PC-3 (cell line): ENCODE data around the gene UQCR11. TPM values are rescaled to one million over a fixed set of nuclear protein-coding genes. Genes with fewer than 3 reads are reported as not detected.

ENCODE experiments used
- ATAC-seq: fragments of 200-7000 bp; cut with Tn5 transposase; 2 replicates; pipeline ENCODE4 v1.9.1; 2020; ENCODE audit warnings: mild to moderate bottlenecking, moderate library complexity
- BruUV-seq: library from RNA; stranded (reverse); fragments of 400-500 nt; replicated peaks from 2 replicates; lab custom pipeline; 2021; lab: Mats Ljungman, UMichigan
- CTCF ChIA-PET: fragments of 300-600 bp; sonication (Branson Sonifier 250); formaldehyde crosslinking; loops from one replicate; lab custom pipeline; 2022; ENCODE audit warnings: antibody characterized with exemption; lab: Charles Lee
- POLR2A ChIA-PET: fragments of 300-600 bp; sonication (Branson Sonifier 250); formaldehyde crosslinking; loops from one replicate; lab custom pipeline; 2022; ENCODE audit warnings: antibody characterized with exemption; ENCODE audit not compliant: unreplicated experiment; lab: Charles Lee
- DNase-seq: peaks from one replicate; pipeline ENCODE4 v3.0.0-alpha.2; 2015
- H2AFZ ChIP-seq: fragments of 300-600 bp; sonication (generic); 2 replicates; pipeline ENCODE4 v1.6.0; 2016; ENCODE audit warnings: antibody characterized with exemption, low read length
- H3F3A ChIP-seq: fragments of 300-600 bp; sonication (generic); one replicate; pipeline ENCODE4 v1.6.0; 2017; ENCODE audit warnings: antibody characterized with exemption, low read length, control low read depth, mild to moderate bottlenecking; ENCODE audit not compliant: unreplicated experiment
- H3K27ac ChIP-seq: fragments of 300-600 bp; sonication (generic); 2 replicates; pipeline ENCODE4 v1.5.1; 2016; ENCODE audit warnings: mild to moderate bottlenecking, low read length
- H3K27me3 ChIP-seq: fragments of 300-600 bp; sonication (generic); 2 replicates; pipeline ENCODE4 v1.6.1; 2016; ENCODE audit warnings: low read length, mixed read lengths
- H3K36me3 ChIP-seq: fragments of 300-600 bp; sonication (generic); 2 replicates; pipeline ENCODE4 v1.6.1; 2016; ENCODE audit warnings: low read depth, mixed run types, low read length, mixed read lengths
- H3K4me1 ChIP-seq: fragments of 300-600 bp; sonication (generic); 2 replicates; pipeline ENCODE4 v1.5.1; 2016; ENCODE audit warnings: low read length; ENCODE audit not compliant: insufficient read depth
- H3K4me2 ChIP-seq: fragments of 300-600 bp; sonication (generic); 2 replicates; pipeline ENCODE4 v1.6.0; 2016; ENCODE audit warnings: low read length
- H3K4me3 ChIP-seq: fragments of 300-600 bp; sonication (generic); 2 replicates; pipeline ENCODE4 v1.5.1; 2016; ENCODE audit warnings: mild to moderate bottlenecking, low read length, mixed read lengths
- H3K79me2 ChIP-seq: fragments of 300-600 bp; sonication (generic); 2 replicates; pipeline ENCODE4 v1.6.1; 2017; ENCODE audit warnings: low read length, mixed read lengths
- H3K9ac ChIP-seq: fragments of 300-600 bp; sonication (generic); 2 replicates; pipeline ENCODE4 v1.6.0; 2016; ENCODE audit warnings: mild to moderate bottlenecking, low read length
- H3K9me2 ChIP-seq: fragments of 300-600 bp; sonication (generic); replicated peaks from 2 replicates; pipeline ENCODE4 v1.6.1; 2016; ENCODE audit warnings: mixed run types, low read length, mixed read lengths
- H3K9me3 ChIP-seq: fragments of 300-600 bp; sonication (generic); 2 replicates; pipeline ENCODE4 v1.6.1; 2016; ENCODE audit warnings: low read length, mixed read lengths
- H4K20me1 ChIP-seq: fragments of 300-600 bp; sonication (generic); 2 replicates; pipeline ENCODE4 v1.6.1; 2016; ENCODE audit warnings: low read length, mixed read lengths
- CTCF ChIP-seq: fragments of 300-600 bp; sonication (generic); conservative IDR thresholded peaks from 2 replicates; pipeline ENCODE4 v1.5.1; 2017; ENCODE audit warnings: antibody characterized with exemption, low read depth, mild to moderate bottlenecking, low read length
- EZH2 ChIP-seq: fragments of 300-600 bp; sonication (generic); IDR thresholded peaks from one replicate; pipeline ENCODE4 v1.6.1; 2017; ENCODE audit warnings: antibody characterized with exemption, mild to moderate bottlenecking, low read length; ENCODE audit not compliant: unreplicated experiment
- EZH2phosphoT487 ChIP-seq: fragments of 300-600 bp; sonication (generic); IDR thresholded peaks from 2 replicates; pipeline ENCODE4 v1.6.1; 2018; ENCODE audit warnings: mild to moderate bottlenecking, antibody characterized with exemption, low read length, borderline replicate concordance
- intact Hi-C: fragments of 100-400 bp; cut with micrococcal nuclease; formaldehyde crosslinking; loops from 2 replicates; pipeline ENCODE4 v1.9.0; 2023
- total RNA-seq: library from RNA; depleted of rRNA; stranded (reverse); fragments of >200 nt; gene quantifications from 2 replicates; pipeline ENCODE4 v1.2.3, GENCODE V29; 2014; rRNA removed

Gene UQCR11
- total RNA-seq, 1 experiment from 2014 or later = 148 TPM

DNA sequence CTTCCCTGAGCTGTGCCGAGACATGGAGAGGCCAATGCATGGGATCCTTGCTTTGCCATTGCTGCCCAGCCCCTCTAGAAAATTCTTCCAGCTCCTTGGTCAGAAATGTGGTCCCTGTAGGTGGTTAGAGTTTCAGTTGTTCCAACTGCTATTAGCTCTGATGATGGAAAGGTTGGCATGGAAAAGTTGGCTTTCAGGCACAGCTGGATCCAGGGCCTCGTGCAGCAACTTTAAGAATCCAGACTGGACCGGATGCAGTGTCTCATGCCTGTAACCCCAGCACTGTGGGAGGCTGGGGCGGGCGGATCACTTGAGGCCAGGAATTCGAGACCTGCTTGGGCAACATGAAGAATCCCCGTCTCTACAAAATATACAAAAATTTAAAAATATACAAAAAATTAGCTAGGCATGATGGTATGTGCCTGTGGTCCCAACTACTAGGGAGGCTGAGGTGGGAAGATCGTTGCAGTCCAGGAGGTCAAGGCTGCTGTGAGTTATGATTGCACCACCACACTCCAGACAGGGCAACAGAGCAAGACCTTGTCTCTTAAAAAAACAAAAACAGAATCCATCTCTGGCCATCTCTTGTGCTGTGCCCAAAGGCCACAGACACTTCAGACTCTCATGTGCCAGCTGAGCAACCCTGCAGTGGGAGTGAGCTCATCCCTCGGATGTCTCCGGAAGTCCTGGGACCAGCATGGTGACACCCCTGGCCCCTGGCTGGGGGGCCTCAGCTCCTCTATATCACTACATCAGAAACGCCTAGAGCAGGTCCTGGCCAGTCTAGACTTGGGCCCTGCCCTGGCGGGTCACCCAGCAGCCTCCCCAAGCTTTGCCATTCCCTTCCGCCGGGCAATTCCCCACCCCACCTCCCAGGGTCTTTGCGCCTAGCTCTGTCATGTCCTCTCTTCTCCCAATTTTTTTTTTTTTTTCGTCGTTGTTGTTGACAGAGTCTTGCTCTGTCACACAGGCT is 53.9 kb downstream of the UQCR11 start:
- DNase-seq (no peak), ATAC-seq (no peak)
- Histone ChIP-seq H3K9me2 (no peaks in the 10 kb centered on the region), H3F3A (no peaks in the 10 kb centered on the region), H3K79me2 (no peaks in the 10 kb centered on the region), H3K27me3 (no peaks in the 10 kb centered on the region), H3K4me1 (no peaks in the 10 kb centered on the region), H3K9ac (no peak overlapping the region), H2AFZ (no peak overlapping the region), H3K9me3 (no peaks in the 10 kb centered on the region), H4K20me1 (no peaks in the 10 kb centered on the region), H3K4me3 (no peak overlapping the region), H3K27ac (no peak overlapping the region), H3K4me2 (no peak overlapping the region), H3K36me3 (no peaks in the 10 kb centered on the region)
- no peak for TF ChIP-seq EZH2phosphoT487
- no peak for TF ChIP-seq EZH2
- no peak for TF ChIP-seq CTCF
- CTCF ChIA-PET = interaction anchor here (0.7 kb wide), 1 partner anchor 15 kb away, joined by 4 read pairs; no protein-coding TSS in a partner anchor
- POLR2A ChIA-PET = no interaction called here
- no TSS peak for BruUV-seq
- intact Hi-C loops = no loop called here

DNA sequence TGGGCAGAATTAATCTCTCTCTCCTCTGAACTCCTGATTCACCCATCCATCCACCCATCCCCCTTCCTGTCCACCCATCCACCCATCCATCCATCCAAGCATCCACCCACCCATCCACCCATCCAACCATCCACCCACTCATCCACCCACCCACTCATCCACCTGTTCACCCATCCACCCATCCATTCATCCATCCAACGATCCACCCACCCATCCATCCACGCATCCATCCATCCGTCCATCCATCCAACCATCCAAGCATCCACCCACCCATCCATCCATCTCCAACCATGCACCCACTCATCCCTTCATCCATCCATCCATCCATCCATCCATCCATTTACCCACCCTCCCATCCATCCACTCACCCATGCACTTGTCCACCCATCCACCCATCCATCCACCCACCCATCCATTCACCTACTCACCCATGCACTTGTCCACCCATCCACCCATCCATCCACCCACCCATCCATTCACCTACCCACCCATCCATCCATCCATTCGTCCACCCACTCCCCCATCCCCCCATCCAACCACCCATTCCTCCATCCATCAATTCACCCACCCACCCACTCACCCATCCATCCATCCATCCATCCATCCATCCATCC is 55.8 kb downstream of the UQCR11 start:
- Histone ChIP-seq H3K4me3 (no peak overlapping the region), H3K27ac (no peak overlapping the region), H3K9me2 (no peaks in the 10 kb centered on the region), H3K4me1 (no peaks in the 10 kb centered on the region), H4K20me1 (no peaks in the 10 kb centered on the region), H2AFZ (no peak overlapping the region), H3K9me3 (no peaks in the 10 kb centered on the region), H3F3A (no peaks in the 10 kb centered on the region), H3K27me3 (no peaks in the 10 kb centered on the region), H3K9ac (no peak overlapping the region), H3K4me2 (no peak overlapping the region), H3K36me3 (no peaks in the 10 kb centered on the region), H3K79me2 (no peaks in the 10 kb centered on the region)
- no peak for TF ChIP-seq EZH2
- no peak for TF ChIP-seq CTCF
- ChIA-PET CTCF (no interaction called here), POLR2A (no interaction called here)
- no TSS peak for BruUV-seq
- intact Hi-C loops = loop anchor here (10.0 kb wide), 1 partner anchor 105 kb away; the partner anchor contains the start of gene TCF3
- ATAC-seq (no peak), DNase-seq (no peak)

Other genes with a start within 250 kb of the UQCR11 start
- gene NDUFS7, start 221.6 kb downstream of the UQCR11 start, total RNA-seq = 102 and 111 TPM in 2 replicates
- 74.9 and 75.6 TPM in 2 replicates for gene GAMT, start 203.9 kb downstream of the UQCR11 start, total RNA-seq
- 177 and 178 TPM in 2 replicates for gene DAZAP1, start 197.9 kb downstream of the UQCR11 start, total RNA-seq
- 1,797 and 2,672 TPM in 2 replicates for gene RPS15, start 167.1 kb downstream of the UQCR11 start, total RNA-seq
- 0.29 and 1.4 TPM in 2 replicates for gene APC2, start 155.3 kb downstream of the UQCR11 start, total RNA-seq
- 45.0 and 54.9 TPM in 2 replicates for gene C19orf25, start 126.2 kb downstream of the UQCR11 start, total RNA-seq
- 3.9 and 5.7 TPM in 2 replicates for gene PCSK4, start 115.1 kb downstream of the UQCR11 start, total RNA-seq
- 27.2 and 34.7 TPM in 2 replicates for gene REEP6, start 114.3 kb downstream of the UQCR11 start, total RNA-seq
- 1.7 and 5.0 TPM in 2 replicates for gene ADAMTSL5, start 92.4 kb downstream of the UQCR11 start, total RNA-seq
- not detected in 2 replicates for gene PLK5, start 81.4 kb downstream of the UQCR11 start, total RNA-seq
- gene MEX3D, start 37.1 kb downstream of the UQCR11 start, total RNA-seq = 64.0 and 89.2 TPM in 2 replicates
- 131 and 164 TPM in 2 replicates for gene MBD3, start 12.6 kb downstream of the UQCR11 start, total RNA-seq
- 147 and 196 TPM in 2 replicates for gene TCF3, start 47.2 kb upstream of the UQCR11 start, total RNA-seq
- 1.4 and 2.0 TPM in 2 replicates for gene ONECUT3, start 148.0 kb upstream of the UQCR11 start, total RNA-seq
- gene ATP8B3, start 206.8 kb upstream of the UQCR11 start, total RNA-seq = 3.9 and 4.2 TPM in 2 replicates
- 21.4 and 24.3 TPM in 2 replicates for gene REXO1, start 243.0 kb upstream of the UQCR11 start, total RNA-seq